GM21529 (cell line): ENCODE data around the gene NIPA2.

Source experiments
- ATAC-seq: cut with Tn5 transposase; IDR thresholded peaks from one replicate; pipeline ENCODE4 v1.9.1; 2021; ENCODE audit not compliant: unreplicated experiment

NIPA2 gene

DNA sequence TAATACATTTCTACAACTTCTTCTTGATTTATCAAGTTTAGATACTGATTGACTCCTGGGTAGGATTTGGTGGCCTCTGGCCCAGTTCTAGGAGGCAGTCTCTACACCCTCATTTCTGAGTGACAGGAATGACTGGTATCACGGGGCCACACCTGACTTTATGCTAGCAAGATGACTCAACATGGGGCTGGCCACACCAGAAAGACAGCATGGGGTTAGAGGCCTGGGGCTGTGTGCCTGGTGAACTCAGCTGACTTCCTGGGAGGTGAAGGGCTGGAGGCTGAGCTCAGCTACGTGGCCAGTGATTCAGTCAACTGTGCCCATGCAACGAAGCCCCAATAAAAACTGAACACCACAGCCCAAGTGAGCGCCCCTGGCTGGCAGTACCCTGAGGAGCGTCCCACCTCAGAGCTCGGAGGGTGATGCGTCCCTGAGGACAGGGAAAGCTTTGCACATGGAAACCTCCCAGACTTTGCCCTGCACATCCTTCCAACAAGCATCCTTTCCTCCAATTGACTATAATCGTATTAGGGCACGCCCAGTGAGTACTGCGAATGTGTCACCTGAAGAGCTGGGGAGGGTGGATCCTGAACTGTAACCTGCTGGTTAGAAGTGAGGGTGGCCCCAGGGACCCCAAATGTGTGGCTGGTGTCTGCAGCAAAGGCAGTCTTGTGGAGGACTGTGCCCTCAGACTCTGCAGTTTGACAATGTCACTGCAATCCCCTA is 57.2 kb downstream of the NIPA2 start:
- peak; percentile 87 for ATAC-seq

DNA sequence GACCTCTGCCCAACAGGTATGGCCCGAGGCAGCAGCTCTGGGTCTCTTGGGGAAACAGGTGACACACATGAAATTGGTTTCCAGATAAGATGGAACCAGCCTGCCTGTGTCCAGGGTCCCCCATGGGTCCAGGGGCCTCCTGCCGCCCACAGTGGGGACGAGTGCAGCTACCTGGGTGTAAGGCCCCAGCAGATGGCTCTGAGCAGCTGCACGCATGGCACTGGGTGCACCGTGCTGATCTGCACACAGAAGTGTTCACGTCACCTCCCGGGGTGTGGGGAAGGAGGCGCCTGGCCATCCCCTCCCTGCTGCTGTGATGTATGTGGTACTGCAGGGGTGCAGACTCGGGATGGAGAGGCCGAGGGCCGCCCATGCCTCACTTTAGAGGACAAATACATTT is 63.6 kb downstream of the NIPA2 start:
- no peak for ATAC-seq

DNA sequence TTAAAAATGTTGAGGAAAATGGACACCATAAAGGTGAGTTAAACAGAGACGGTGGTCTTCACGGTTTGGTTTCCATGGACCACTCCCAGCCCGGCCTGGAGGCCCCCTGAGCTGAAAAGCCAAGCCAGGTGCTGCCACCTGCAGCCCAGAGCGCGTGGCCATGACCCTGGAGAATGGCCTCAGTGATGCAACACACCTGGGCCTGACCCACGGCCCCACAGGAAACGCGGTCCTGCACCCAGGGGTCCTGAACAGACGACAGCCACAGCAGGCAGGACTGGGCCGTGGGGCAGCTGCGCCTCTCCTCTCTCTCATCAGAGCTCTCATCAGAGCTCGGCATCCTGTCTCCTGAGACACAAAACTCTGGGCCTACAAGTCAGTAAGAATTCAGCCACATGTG is 64.1 kb downstream of the NIPA2 start:
- ATAC-seq: no peak

DNA sequence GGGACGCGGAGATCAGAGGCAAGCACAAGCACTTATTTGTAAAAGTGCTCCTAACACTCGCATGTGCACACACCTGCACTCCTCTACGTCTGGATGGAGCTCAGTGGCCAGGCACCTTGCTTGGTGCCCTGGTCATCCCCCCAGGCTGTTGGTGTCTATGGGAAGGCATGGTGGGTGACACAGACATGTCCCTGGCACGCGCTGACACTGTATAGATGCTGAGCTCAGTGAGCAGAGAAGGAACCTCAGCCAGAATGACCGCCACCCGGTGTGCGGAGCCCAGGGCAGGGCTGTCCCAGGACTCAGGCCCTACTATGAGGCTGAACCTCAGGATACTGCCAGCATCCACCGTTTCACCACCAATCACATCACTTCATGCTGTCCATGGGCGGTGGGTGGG is 64.5 kb downstream of the NIPA2 start:
- ATAC-seq: no peak

DNA sequence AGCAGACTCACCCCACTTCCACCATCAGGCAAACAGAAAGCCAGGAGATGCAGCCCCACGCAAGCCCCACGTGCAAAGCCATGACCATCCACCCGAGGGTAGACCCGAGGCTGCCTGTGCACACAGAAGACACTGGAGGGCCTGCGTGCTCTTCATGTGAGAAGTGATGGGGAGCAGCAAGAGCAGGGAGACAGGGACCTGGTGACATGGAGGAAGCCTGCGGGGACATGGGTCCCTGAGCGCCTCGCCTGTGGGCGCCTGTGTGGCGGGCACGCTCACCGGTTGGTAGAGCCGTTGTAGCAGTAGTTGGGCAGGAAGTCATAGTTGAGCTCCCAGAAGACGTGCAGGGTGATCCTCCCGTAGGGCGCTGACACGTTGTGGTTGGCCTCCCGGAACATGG is 65.0 kb downstream of the NIPA2 start:
- ATAC-seq: no peak

DNA sequence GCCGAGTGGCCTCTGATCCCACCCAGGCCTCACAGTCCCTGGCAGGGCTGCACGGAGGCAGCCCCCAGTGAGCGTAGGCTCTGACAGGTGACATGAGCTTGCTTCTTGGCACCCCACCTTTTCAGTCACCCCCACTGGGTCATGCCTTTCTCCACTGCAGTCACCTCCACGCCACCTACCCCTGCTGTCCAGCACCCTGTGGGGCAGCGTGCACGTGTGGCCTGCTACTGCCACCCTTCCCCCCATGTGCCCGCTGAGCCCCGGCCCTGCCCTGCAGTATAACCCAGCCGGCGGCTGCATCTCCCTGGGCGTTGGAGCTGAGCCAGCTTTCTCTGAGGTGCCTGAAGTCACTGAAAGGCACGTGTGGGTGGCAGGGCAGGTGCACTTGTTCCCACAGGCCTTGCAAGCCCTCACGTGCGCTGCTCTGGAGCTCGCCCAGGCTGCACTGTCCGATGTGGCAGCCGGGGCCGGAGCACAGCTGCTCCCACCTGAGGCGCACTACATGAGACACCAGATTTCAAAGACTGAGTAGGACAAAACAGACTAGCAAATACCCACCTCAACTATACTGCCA is 65.6 kb downstream of the NIPA2 start:
- ATAC-seq: no peak

DNA sequence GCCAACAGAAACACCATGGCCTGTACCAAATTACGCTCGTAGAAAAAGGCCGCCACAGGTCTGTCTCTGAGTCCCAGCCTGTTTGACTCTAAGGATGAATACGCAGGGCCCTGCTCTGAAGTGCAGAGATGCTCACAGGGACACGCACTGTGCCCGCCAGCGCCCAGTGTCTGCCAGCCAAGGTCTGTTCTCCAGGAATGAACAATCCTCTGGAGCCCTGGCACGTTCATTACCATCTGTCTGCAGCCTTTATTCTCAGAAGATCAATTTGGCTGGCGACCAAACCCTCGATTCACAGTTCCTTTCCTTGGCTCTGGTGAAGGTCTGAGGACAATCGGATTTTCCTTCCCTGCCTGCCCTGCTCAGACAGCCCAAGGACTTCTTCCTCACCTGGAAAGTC is 66.3 kb downstream of the NIPA2 start:
- no peak for ATAC-seq

DNA sequence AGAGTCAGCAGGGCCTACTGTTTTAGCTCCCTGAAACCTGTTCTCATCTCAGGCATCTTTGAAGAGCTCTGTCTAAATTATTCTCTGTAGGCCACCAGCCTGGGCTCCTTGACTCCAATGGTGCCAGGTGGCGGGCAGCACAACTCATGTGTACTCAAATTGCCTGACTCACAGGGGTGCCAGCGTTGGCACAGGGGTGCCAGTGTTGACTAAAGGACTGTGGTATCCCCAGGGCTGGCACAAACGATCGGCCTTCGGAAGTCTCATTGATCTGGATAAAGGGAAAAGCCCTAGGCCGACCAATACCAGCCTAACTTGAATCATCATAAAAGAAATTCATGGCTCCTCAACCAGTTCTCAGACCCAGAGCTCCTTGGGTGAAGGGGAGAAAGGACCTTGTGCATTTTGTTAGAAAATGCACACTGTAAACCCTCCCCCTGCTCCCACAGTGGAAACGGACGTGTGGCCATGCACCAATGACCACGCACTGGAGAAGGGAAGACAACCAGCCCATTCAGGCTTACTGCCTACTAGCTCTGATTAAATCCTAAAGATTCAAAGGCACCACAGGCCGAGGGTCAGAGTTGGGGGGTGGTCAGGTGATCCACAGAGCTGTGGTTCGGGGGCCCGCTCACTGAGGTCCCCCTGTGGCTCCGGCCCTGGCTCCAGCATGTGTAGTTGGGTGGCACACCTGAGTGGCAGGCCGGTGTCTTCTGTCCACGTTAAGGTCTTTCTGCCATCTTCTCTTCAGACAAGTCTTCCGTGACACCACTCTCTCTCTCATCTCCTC is 68.9 kb downstream of the NIPA2 start:
- ATAC-seq: no peak

DNA sequence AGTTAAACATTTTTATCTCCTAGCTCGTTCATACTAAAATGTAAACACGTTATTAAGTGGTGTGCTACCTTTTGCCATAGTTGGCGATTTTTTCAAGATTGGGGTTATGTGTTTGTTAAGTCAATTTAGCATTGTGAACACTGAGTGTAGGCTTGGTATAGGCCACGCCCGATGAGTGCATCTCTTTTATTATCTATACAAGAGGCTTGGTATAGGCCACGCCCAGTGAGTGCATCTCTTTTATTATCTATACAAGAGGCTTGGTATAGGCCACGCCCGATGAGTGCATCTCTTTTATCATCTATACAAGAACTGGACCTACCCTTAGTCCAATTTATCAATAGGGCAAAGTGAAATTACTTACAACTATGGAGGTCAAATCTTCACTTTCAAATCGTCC is 70.4 kb downstream of the NIPA2 start:
- no peak for ATAC-seq

DNA sequence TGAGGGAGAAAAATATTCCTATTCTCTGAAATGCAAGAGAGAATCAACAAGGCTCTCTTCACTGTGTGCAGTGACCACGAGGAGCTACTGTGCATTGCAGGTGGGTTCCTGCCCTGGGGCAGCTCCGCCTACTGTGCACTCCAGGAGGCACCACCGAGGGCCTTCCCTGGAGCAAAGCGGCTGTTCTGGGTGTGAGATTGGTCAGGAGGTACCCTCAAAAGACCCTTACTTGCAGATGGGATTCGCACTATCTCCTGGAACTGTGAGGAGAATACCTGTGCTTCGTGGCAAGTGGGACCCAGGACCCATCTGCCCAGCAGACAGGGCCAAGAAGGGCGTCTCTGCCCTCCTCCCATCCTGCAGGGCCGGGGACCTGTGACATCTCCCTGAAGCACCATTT is 72.8 kb downstream of the NIPA2 start:
- ATAC-seq: no peak

DNA sequence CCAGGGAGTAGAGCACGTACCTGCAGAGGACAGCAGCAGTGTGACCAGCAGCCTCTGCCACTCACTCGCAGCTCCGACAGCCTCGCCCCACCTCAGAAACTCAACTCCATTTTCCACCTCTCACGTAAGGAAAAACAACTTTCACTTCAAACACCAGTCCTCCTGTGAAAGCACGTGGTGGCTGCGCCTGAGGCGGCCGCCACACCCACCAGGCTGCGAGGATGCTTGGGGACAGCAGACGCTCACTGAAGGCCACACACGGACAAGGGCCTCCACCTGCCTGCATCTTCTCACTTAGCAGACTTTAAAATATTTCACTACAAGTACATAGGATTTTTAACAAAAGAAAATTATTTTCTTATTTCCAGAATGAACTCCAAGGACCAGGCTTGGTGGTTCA is 73.8 kb downstream of the NIPA2 start:
- ATAC-seq: no peak

DNA sequence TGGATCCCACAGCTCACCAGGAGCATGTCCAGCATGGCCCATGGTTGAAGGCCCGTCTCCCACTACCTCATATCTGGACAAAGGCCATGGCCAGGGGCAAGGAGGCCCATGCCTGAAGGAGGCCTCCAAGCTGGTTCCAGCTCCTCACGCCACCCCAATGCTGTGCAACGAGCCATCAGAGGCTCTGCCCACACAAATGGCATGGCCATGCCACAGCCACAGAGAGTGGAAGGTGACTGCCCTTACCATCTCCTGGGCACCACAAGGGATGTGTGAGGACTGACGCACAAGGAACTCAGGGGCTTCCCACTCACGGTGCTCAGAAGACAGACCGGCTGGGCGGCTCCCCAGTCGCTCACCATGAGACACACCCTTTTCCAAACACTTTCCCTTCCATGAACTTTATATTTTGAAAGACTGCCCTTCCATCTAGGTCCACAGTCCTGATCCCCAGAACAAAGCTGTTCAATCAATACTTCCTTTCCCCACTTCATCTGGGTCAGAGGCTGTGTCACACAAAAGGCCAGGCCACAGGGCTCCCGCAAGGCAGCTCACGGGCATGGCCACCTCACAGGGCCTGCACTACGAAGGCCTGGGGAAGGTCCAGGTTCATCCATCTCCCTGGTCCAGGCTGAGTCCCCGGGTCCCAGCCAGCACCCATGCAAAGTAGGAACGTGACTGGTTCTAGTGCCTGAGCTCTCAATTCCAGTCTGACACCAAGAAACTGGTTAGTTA is 75.3 kb downstream of the NIPA2 start:
- no peak for ATAC-seq

DNA sequence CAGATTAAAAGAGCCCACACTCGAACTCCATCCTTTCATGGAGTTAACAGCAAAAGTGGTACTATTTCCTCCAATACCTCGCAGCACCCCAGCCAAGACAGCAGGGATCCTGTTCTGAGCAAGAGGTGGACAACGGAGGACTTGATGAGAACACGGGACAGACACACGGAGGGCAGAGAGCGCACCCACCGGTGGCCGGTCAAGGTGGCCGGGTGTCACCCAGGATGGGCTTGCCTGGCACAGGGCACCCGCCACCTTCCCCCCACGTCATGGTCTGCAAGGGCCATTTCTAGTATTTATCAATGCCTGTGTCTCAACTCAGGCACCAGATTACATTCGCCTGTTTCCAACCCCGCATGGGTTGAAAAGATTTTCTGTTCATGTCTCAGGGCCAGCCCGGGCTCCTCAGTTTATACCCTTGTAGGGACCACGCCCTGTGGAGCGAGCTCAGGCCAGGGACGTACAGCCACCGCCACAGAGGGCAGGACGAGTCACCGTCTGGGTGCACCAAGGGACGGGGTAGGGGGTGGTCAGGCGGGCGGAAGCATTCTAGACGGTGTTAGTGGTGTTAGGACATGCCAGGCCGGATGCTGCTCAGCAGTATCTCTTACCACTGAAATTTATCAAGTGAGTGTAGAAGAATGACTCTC is 77.5 kb downstream of the NIPA2 start:
- ATAC-seq: no peak

DNA sequence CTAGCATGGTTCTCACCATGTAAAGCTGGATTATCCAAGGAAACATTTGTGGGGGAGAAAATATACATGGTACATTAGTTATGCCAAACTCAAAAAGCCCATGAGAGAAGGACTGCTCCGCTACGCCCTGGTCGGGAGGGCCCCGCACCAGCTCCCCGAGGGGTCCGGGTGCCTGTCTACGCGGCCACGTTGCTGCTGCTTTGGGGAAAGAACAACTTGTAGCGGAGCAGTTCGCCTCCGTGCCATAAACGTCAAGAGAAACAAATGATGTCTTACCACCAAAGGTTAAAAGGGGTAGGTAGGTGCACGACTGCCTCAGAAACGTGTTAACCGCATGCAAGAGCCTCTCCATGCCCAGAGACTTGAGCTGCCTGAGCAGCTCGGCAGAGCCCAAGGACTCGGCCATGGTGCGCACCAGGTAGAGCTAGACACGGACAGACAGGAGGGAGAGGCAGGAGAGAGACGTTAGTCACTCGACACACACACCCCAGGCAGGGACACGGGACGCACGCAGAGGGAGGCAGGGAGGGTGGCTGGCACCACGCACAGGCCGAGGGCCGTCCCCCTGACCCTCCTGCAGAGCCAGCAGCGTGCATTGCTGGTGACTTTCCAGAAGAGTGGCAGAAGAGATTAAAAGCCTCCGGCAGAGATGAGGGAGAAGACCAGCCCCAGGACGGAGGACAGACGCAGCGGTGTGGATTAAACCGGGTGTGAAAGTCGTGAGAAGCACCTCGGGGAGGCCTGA is 78.3 kb downstream of the NIPA2 start:
- no peak for ATAC-seq

DNA sequence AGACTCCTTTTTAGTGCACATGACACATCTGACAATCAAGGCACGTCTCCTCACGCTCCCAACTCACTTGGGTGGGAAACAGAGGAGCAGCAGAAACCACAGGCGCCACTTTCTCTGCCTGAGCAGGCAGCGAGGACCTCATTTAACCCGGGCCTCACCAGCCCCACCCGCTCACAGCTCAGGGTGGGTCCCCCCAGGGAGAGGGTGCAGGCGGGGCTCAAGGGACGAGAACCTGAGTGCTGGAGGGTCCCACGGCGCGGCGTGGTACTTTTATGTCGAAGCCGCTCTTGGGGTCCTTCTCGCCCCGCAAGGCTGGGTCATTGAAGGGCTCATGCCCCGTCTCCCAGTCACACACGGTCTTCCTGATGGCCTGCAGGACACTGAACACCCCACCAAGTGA is 79.1 kb downstream of the NIPA2 start:
- ATAC-seq: no peak
